GM06990 (cell line): ENCODE measurements around the gene SEMA5B.

Source experiments
- DNase-seq: peaks from one replicate; pipeline ENCODE4 v3.0.0-alpha.2; 2011; ENCODE audit not compliant: insufficient read length; ENCODE audit errors: extremely low read depth
- H3K27me3 ChIP-seq: replicated peaks from 2 replicates; pipeline ENCODE4 v1.6.0; 2011; ENCODE audit warnings: low read length; ENCODE audit not compliant: control insufficient read depth, insufficient read depth
- H3K36me3 ChIP-seq: 2 replicates; pipeline ENCODE4 v1.5.1; 2011; ENCODE audit warnings: low read length; ENCODE audit not compliant: control insufficient read depth, insufficient read depth
- H3K4me3 ChIP-seq: replicated peaks from 2 replicates; pipeline ENCODE4 v1.5.1; 2011; ENCODE audit warnings: low read depth, mild to moderate bottlenecking, control low read depth, low read length
- TF ChIP-seq, protein P1 (sequence below): IDR thresholded peaks from 2 replicates; pipeline ENCODE4 v1.5.1; 2011; ENCODE audit warnings: low read length, control low read depth, mild to moderate bottlenecking, inconsistent platforms; ENCODE audit not compliant: insufficient read depth, poor library complexity, severe bottlenecking

Gene SEMA5B

DNA sequence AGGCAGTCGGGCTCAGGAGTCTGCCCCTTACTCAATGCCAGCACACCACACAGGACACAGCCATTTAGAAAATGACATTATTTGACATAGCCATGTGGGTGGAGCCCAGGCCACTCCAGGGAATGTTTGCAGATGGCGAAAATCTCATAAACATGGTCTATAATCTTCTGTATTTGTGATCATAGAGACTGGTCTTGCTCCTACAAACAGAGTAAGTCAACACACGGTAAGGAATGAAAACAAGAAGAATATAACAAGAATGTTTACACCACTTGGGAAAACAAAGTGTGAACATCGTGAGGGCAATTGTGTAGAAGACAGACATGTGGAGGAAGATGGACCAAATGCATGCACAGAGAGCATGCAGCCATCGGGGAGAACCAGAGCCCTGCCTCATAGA lies 68.2 kb downstream of the SEMA5B start:
- H3K4me3 ChIP-seq: no peak overlapping the region
- DNase-seq: no peak
- H3K27me3 ChIP-seq: peaks cover 2% of the 10 kb centered on the region
- H3K36me3 ChIP-seq: no peaks in the 10 kb centered on the region
- TF ChIP-seq, protein P1, sequence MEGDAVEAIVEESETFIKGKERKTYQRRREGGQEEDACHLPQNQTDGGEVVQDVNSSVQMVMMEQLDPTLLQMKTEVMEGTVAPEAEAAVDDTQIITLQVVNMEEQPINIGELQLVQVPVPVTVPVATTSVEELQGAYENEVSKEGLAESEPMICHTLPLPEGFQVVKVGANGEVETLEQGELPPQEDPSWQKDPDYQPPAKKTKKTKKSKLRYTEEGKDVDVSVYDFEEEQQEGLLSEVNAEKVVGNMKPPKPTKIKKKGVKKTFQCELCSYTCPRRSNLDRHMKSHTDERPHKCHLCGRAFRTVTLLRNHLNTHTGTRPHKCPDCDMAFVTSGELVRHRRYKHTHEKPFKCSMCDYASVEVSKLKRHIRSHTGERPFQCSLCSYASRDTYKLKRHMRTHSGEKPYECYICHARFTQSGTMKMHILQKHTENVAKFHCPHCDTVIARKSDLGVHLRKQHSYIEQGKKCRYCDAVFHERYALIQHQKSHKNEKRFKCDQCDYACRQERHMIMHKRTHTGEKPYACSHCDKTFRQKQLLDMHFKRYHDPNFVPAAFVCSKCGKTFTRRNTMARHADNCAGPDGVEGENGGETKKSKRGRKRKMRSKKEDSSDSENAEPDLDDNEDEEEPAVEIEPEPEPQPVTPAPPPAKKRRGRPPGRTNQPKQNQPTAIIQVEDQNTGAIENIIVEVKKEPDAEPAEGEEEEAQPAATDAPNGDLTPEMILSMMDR: no peak

DNA sequence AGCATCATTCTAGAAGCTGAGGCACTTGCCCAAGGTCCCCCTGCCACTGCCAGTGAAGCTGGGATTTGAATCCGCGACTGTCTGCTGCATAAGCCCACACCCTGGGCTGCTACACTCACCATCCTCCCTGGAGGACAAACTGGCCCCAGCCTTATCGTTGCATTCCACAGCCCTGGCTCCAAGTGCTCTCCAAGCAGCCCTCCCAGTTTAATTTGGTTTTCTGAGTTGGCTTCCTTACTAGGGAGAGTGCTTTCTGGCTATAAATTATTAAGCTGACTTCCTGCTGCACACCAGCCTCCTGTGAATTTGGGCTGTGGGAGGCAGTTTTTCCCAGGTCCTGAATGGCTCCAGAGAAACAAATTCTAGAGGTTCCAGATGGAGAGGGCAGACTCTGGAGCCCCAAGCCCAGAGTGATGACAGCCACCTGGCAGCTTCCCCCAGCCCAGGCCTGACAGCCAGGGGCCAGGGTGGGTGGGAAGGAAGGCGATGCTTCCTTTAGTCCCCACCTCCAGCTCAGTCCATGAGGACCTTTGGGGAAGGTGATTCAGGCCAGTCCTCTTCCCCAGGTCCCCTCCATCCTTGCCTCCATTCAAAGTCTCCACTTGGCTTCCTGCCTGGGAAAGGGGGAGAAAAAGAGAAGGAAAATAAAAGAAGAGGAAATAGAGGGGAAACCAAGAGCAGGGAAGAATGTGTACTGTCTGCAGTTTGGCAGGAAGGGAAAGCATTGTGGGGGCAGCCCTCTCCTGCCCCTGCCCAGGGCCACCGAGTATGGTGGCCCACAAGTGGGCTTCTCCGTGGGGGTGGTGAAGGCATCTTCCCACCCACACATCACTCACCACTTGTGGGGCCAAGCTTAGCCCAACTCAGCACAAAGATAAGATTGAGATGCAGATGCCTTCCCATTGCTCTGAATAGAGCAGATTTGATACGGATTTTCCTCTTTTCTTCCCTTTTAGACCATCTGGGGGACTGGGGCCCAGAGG lies 69.6 kb downstream of the SEMA5B start:
- Histone ChIP-seq H3K4me3 (no peak overlapping the region), H3K27me3 (peaks cover 2% of the 10 kb centered on the region; the same call in 1 of the 2 replicates), H3K36me3 (no peaks in the 10 kb centered on the region)
- TF ChIP-seq, protein P1: no peak
- no peak for DNase-seq

DNA sequence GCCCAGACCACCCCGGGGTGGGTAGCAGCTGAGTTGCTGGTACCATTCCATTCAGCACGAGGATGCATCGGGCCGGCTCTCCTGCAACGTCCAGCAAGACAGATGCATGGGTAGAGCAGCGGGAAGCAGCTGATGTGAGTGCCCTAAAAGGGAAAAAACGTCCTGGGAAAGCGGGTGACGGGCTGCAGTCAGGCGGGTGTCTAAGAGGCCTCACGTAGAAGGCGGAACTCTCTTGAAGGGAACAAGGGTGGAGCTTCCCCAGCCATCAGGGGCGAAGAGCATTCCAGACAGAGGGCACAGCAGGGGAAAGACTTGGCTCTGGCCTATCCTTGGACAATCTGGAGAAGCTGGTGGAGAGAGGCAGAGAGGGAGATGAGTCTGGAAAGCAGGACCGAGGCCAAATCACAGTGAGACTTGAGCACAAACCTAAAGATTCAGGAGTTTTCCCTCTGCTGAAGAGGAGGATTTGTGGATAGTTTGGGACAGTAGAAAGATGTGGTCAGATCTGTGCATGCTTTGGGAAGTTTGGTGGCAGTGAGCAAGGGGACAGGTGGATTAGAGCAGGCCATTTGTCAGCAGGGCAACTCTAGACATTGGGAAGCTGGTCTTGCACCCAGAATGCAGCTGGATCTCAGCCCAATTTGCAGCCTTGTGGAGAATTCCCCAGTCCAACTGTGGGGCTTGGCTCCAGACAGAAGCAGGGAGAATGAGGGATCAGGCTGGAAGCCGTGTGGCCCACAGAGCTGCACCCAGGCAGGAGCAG lies 70.7 kb downstream of the SEMA5B start:
- DNase-seq: no peak
- TF ChIP-seq, protein P1: no peak
- Histone ChIP-seq H3K36me3 (no peaks in the 10 kb centered on the region), H3K27me3 (peaks cover 2% of the 10 kb centered on the region; the same call in 1 of the 2 replicates), H3K4me3 (no peak overlapping the region)

DNA sequence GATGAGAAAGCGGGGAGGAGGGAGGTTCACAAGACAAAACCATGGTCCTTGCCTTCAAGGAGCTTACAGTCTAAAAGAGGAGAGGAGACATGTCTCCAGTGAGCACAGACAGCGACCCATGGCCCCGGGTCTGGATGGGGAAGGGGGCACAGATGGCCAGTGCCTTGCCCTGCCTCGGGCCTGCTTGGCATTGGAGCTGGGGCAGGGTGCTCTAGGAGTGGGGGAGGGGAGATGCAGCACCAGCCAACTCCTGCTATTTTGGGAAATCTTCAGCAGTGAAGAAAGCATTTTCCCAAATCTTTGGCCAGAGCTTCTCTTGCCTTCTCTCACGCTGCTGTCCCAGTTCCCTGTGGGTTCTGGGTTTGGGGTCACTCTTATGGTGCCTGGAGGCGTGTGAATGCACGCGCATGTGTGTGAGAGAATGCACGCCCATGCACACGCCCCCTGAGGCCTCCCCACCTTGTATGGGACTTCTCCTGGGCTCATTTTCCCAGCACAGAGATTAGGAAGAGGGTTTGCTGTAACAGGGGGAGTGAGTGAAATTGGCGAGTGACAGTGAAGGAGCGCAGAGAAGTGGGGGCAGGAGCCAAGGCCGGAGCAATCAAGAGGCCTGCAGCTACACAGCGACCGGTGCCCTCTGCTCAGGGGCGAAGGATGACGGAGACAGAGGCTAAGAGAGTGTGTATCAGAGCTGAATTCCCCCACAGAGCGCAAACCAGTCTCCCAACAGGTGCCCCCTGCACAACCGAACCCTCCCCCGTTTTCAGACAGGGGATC lies 71.5 kb downstream of the SEMA5B start:
- no peak for DNase-seq
- Histone ChIP-seq H3K4me3 (no peak overlapping the region), H3K27me3 (peaks cover 2% of the 10 kb centered on the region; the same call in 1 of the 2 replicates), H3K36me3 (no peaks in the 10 kb centered on the region)
- TF ChIP-seq, protein P1: no peak

DNA sequence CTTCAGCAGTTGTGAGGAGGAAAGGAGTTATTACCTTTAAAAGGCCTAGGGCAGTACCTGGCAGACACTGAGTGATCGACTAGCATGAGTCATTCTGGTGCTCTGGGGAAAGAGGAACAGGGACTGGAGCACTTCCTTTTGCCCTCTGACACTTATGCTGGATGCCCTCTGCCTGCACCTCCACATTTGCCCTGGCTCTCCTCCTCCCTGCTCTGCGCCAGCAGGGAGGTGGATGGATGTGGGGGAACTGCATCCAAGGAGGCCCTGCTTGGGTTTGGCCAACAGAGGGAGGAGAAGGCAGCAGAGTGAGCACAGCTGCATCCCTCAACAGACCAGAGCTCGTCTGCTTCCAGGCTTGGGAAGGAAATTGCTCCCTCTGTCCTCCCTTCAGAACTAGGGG lies 75.0 kb downstream of the SEMA5B start:
- Histone ChIP-seq H3K36me3 (no peaks in the 10 kb centered on the region), H3K27me3 (no peaks in the 10 kb centered on the region; the same call in 1 of the 2 replicates), H3K4me3 (no peak overlapping the region)
- TF ChIP-seq, protein P1: no peak
- no peak for DNase-seq
